ENCODE data around the gene RBM38.

The RBM38 gene

DNA sequence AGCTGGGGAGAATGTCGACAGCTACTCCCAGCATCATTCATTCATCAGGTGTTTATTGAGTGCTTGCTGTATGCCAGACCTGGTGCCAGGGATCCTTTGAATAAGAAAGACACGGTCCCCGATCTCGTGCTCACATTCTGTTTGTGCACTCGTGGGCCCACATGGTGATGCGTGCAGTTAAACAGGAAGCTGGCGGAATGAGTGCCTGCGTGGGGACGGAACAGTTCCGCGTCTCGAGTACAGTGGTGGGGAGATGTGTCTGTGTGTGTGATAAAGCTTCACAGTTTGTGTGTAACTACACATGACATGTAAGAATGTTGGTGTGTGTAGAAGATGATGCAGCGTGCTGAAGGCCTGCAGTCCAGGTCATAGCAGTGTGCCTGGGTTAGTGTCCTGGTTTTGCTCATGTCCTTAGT lies 6.5 kb downstream of the RBM38 start:
- H3K36me3 ChIP-seq (ENCODE audit: insufficient read depth, low read length): peaks cover 39% of the 10 kb centered on the region; the same call in 1 of the 2 replicates
- H3K27ac ChIP-seq (ENCODE audit: low read length): peak overlapping the region; percentile 75
- peak overlapping the region; percentile 72 for H3K4me2 ChIP-seq (ENCODE audit: insufficient read depth, low read length)

GRCh38 chr20:57398231-57398821 lies 7.1 kb downstream of the RBM38 start:
- Histone ChIP-seq H3K9ac (ENCODE audit: low read depth, low read length) (peak overlapping the region; percentile 44), H3K4me3 (ENCODE audit: low read depth in 1 of 2, low read length in 2 of 2) (peak overlapping the region in 1 of 2 experiments; percentile 47; a peak in 2 of 4 replicates), H3K79me2 (ENCODE audit: insufficient read depth, low read length) (no peaks in the 10 kb centered on the region; the same call in 1 of the 2 replicates), H3K4me2 (ENCODE audit: insufficient read depth, low read length) (peak overlapping the region; percentile 72), H3K27ac (ENCODE audit: low read length) (peak overlapping the region; percentile 77), H3K4me1 (ENCODE audit: insufficient read depth, low read length) (peaks cover 69% of the 10 kb centered on the region), H2AFZ (ENCODE audit: low read depth, low read length) (no peak overlapping the region), H3K27me3 (ENCODE audit: insufficient read depth, low read length, poor library complexity) (peaks cover 5% of the 10 kb centered on the region), H3K9me3 (ENCODE audit: insufficient read depth, low read length, severe bottlenecking) (no peaks in the 10 kb centered on the region), H3K36me3 (ENCODE audit: insufficient read depth, low read length) (peaks cover 36% of the 10 kb centered on the region; the same call in 1 of the 2 replicates), H4K20me1 (ENCODE audit: insufficient read depth, low read length) (peaks cover 94% of the 10 kb centered on the region)
- DNase-seq: peak; percentile 95
- peak; percentile 86 for ATAC-seq (ENCODE audit: insufficient read depth, low read depth)
- TF ChIP-seq CTCF (IDR thresholded peaks at IDR 0.05; ENCODE audit: borderline replicate concordance, extremely low read depth, low read length, poor library complexity, severe bottlenecking) (peak; percentile 46), EZH2 (IDR thresholded peaks at IDR 0.05; ENCODE audit: borderline replicate concordance, low read depth, low read length, severe bottlenecking) (no peak)

More for the DNA sequence above, 6.5 kb downstream of the RBM38 start:
- H2AFZ ChIP-seq (ENCODE audit: low read depth, low read length): no peak overlapping the region
- peaks cover 75% of the 10 kb centered on the region for H3K4me1 ChIP-seq (ENCODE audit: insufficient read depth, low read length)
- peak overlapping the region; percentile 44 for H3K9ac ChIP-seq (ENCODE audit: low read depth, low read length)
- H3K4me3 ChIP-seq (ENCODE audit: low read depth in 1 of 2, low read length in 2 of 2): peak overlapping the region in 1 of 2 experiments; percentile 47; a peak in 2 of 4 replicates
- DNase-seq (peak; percentile 34), ATAC-seq (ENCODE audit: insufficient read depth, low read depth) (no peak)
- no peaks in the 10 kb centered on the region; the same call in 1 of the 2 replicates for H3K79me2 ChIP-seq (ENCODE audit: insufficient read depth, low read length)
- no peaks in the 10 kb centered on the region for H3K9me3 ChIP-seq (ENCODE audit: insufficient read depth, low read length, severe bottlenecking)
- peaks cover 94% of the 10 kb centered on the region for H4K20me1 ChIP-seq (ENCODE audit: insufficient read depth, low read length)
- TF ChIP-seq EZH2 (IDR thresholded peaks at IDR 0.05; ENCODE audit: borderline replicate concordance, low read depth, low read length, severe bottlenecking): no peak
- TF ChIP-seq CTCF (IDR thresholded peaks at IDR 0.05; ENCODE audit: borderline replicate concordance, extremely low read depth, low read length, poor library complexity, severe bottlenecking): no peak
- H3K27me3 ChIP-seq (ENCODE audit: insufficient read depth, low read length, poor library complexity): peaks cover 5% of the 10 kb centered on the region

GRCh38 chr20:57398901-57399535 lies 7.8 kb downstream of the RBM38 start:
- peak overlapping the region; percentile 77 for H3K27ac ChIP-seq (ENCODE audit: low read length)
- no peak for DNase-seq
- peaks cover 5% of the 10 kb centered on the region for H3K27me3 ChIP-seq (ENCODE audit: insufficient read depth, low read length, poor library complexity)
- H3K4me1 ChIP-seq (ENCODE audit: insufficient read depth, low read length): peaks cover 62% of the 10 kb centered on the region
- peak overlapping the region; percentile 44 for H3K9ac ChIP-seq (ENCODE audit: low read depth, low read length)
- H4K20me1 ChIP-seq (ENCODE audit: insufficient read depth, low read length): peaks cover 92% of the 10 kb centered on the region
- H3K36me3 ChIP-seq (ENCODE audit: insufficient read depth, low read length): peaks cover 29% of the 10 kb centered on the region; the same call in 1 of the 2 replicates
- peak overlapping the region; percentile 72 for H3K4me2 ChIP-seq (ENCODE audit: insufficient read depth, low read length)
- H3K4me3 ChIP-seq (ENCODE audit: low read depth in 1 of 2, low read length in 2 of 2): peak overlapping the region in 1 of 2 experiments; percentile 47; a peak in 2 of 4 replicates
- H2AFZ ChIP-seq (ENCODE audit: low read depth, low read length): no peak overlapping the region
- H3K79me2 ChIP-seq (ENCODE audit: insufficient read depth, low read length): no peaks in the 10 kb centered on the region; the same call in 1 of the 2 replicates
- no peaks in the 10 kb centered on the region for H3K9me3 ChIP-seq (ENCODE audit: insufficient read depth, low read length, severe bottlenecking)
- ATAC-seq (ENCODE audit: insufficient read depth, low read depth): 0 out of 3 replicates have a peak, but pooled peaks have one; percentile 0
- no peak for TF ChIP-seq EZH2 (IDR thresholded peaks at IDR 0.05; ENCODE audit: borderline replicate concordance, low read depth, low read length, severe bottlenecking)
- TF ChIP-seq CTCF (IDR thresholded peaks at IDR 0.05; ENCODE audit: borderline replicate concordance, extremely low read depth, low read length, poor library complexity, severe bottlenecking): no peak

Measured in DND-41 (cell line).